Activated naive CD8-positive, alpha-beta T cell treated with anti-CD3 and anti-CD28 coated beads, Interleukin-2, amount 50 U/mL, for 24 hours (primary cell): ENCODE measurements around the gene CABP5.

Experiments used
- ATAC-seq: fragments of 150-1000 bp; cut with Tn5 transposase; one replicate; pipeline ENCODE4 v1.10.0; 2021
- DNase-seq: peaks from one replicate; pipeline ENCODE4 v3.0.0; 2021
- H3K27ac Mint-ChIP-seq: one replicate; pipeline ENCODE4 v1.8.0; 2021; ENCODE audit warnings: mild to moderate bottlenecking, mixed read lengths
- H3K27me3 Mint-ChIP-seq: one replicate; pipeline ENCODE4 v1.8.0; 2021; ENCODE audit warnings: mixed read lengths
- H3K36me3 Mint-ChIP-seq: one replicate; pipeline ENCODE4 v1.8.0; 2021; ENCODE audit warnings: low read depth, mixed read lengths
- H3K4me1 Mint-ChIP-seq: one replicate; pipeline ENCODE4 v1.8.0; 2021; ENCODE audit warnings: mixed read lengths
- H3K4me3 Mint-ChIP-seq: one replicate; pipeline ENCODE4 v1.8.0; 2021; ENCODE audit warnings: mild to moderate bottlenecking, moderate library complexity, mixed read lengths
- H3K9me3 Mint-ChIP-seq: one replicate; pipeline ENCODE4 v1.8.0; 2021; ENCODE audit warnings: mixed read lengths

CABP5 gene

GRCh38 chr19:48053076-48053475 lies 9.2 kb upstream of the CABP5 start:
- Mint-ChIP-seq H3K4me1 (no peaks in the 10 kb centered on the region), H3K4me3 (no peak overlapping the region), H3K36me3 (no peaks in the 10 kb centered on the region), H3K27me3 (peaks cover 7% of the 10 kb centered on the region), H3K27ac (no peak overlapping the region), H3K9me3 (peaks cover 7% of the 10 kb centered on the region)
- ATAC-seq (no peak), DNase-seq (no peak)

GRCh38 chr19:48051335-48052033 lies 7.6 kb upstream of the CABP5 start:
- Mint-ChIP-seq H3K27me3 (peaks cover 8% of the 10 kb centered on the region), H3K9me3 (peaks cover 7% of the 10 kb centered on the region), H3K4me3 (no peak overlapping the region), H3K36me3 (no peaks in the 10 kb centered on the region), H3K27ac (no peak overlapping the region), H3K4me1 (no peaks in the 10 kb centered on the region)
- DNase-seq (no peak), ATAC-seq (no peak)

- H3K4me3 Mint-ChIP-seq: no peak overlapping the region
Measured at GRCh38 chr19:48044561-48044960, 682 bp upstream of the CABP5 start.

GRCh38 chr19:48041877-48042580 lies 1.9 kb downstream of the CABP5 start:
- Mint-ChIP-seq H3K27me3 (peaks cover 37% of the 10 kb centered on the region), H3K4me1 (no peaks in the 10 kb centered on the region), H3K9me3 (no peaks in the 10 kb centered on the region), H3K4me3 (no peak overlapping the region), H3K36me3 (no peaks in the 10 kb centered on the region), H3K27ac (no peak overlapping the region)
- ATAC-seq (no peak), DNase-seq (no peak)

More at GRCh38 chr19:48044561-48044960, 682 bp upstream of the CABP5 start:
- H3K27me3 Mint-ChIP-seq: peaks cover 36% of the 10 kb centered on the region
- no peak overlapping the region for H3K27ac Mint-ChIP-seq
- H3K36me3 Mint-ChIP-seq: no peaks in the 10 kb centered on the region
- no peaks in the 10 kb centered on the region for H3K4me1 Mint-ChIP-seq
- ATAC-seq (no peak), DNase-seq (no peak)
- H3K9me3 Mint-ChIP-seq: no peaks in the 10 kb centered on the region

GRCh38 chr19:48036765-48037164 lies 7.1 kb downstream of the CABP5 start:
- Mint-ChIP-seq H3K27ac (no peak overlapping the region), H3K36me3 (no peaks in the 10 kb centered on the region), H3K27me3 (peaks cover 29% of the 10 kb centered on the region), H3K4me1 (no peaks in the 10 kb centered on the region), H3K9me3 (peaks cover 5% of the 10 kb centered on the region), H3K4me3 (no peak overlapping the region)
- ATAC-seq (no peak), DNase-seq (no peak)

- Mint-ChIP-seq H3K4me3 (no peak overlapping the region), H3K27me3 (peaks cover 14% of the 10 kb centered on the region), H3K27ac (no peak overlapping the region), H3K36me3 (no peaks in the 10 kb centered on the region), H3K9me3 (peaks cover 5% of the 10 kb centered on the region), H3K4me1 (no peaks in the 10 kb centered on the region)
- no peak for DNase-seq
- ATAC-seq: no peak
Measured at GRCh38 chr19:48033604-48034003, 10.3 kb downstream of the CABP5 start.

GRCh38 chr19:48030073-48030472 lies 13.8 kb downstream of the CABP5 start:
- ATAC-seq: no peak
- peaks cover 25% of the 10 kb centered on the region for H3K27me3 Mint-ChIP-seq
- H3K9me3 Mint-ChIP-seq: no peaks in the 10 kb centered on the region
- no peaks in the 10 kb centered on the region for H3K4me1 Mint-ChIP-seq
- H3K36me3 Mint-ChIP-seq: no peaks in the 10 kb centered on the region
- H3K27ac Mint-ChIP-seq: no peak overlapping the region
- H3K4me3 Mint-ChIP-seq: no peak overlapping the region
- DNase-seq: no peak

GRCh38 chr19:48029431-48029830 lies 14.4 kb downstream of the CABP5 start:
- DNase-seq: no peak
- Mint-ChIP-seq H3K27me3 (peaks cover 22% of the 10 kb centered on the region), H3K9me3 (no peaks in the 10 kb centered on the region), H3K4me1 (no peaks in the 10 kb centered on the region), H3K36me3 (no peaks in the 10 kb centered on the region), H3K27ac (no peak overlapping the region), H3K4me3 (no peak overlapping the region)
- no peak for ATAC-seq

GRCh38 chr19:48025480-48025879 lies 18.4 kb downstream of the CABP5 start:
- H3K27me3 Mint-ChIP-seq: peaks cover 38% of the 10 kb centered on the region
- no peak for ATAC-seq
- no peak overlapping the region for H3K27ac Mint-ChIP-seq
- no peak overlapping the region for H3K4me3 Mint-ChIP-seq
- H3K9me3 Mint-ChIP-seq: no peaks in the 10 kb centered on the region
- no peaks in the 10 kb centered on the region for H3K4me1 Mint-ChIP-seq
- no peaks in the 10 kb centered on the region for H3K36me3 Mint-ChIP-seq
- DNase-seq: no peak

GRCh38 chr19:48023518-48023917 lies 20.4 kb downstream of the CABP5 start:
- no peaks in the 10 kb centered on the region for H3K36me3 Mint-ChIP-seq
- ATAC-seq: no peak

GRCh38 chr19:48023011-48023410 lies 20.9 kb downstream of the CABP5 start:
- ATAC-seq (no peak), DNase-seq (no peak)
- H3K9me3 Mint-ChIP-seq: no peaks in the 10 kb centered on the region
- no peak overlapping the region for H3K4me3 Mint-ChIP-seq
- H3K27ac Mint-ChIP-seq: no peak overlapping the region
- H3K36me3 Mint-ChIP-seq: no peaks in the 10 kb centered on the region
- no peaks in the 10 kb centered on the region for H3K4me1 Mint-ChIP-seq
- H3K27me3 Mint-ChIP-seq: peaks cover 37% of the 10 kb centered on the region

More at GRCh38 chr19:48023518-48023917, 20.4 kb downstream of the CABP5 start:
- Mint-ChIP-seq H3K27me3 (peaks cover 39% of the 10 kb centered on the region), H3K27ac (no peak overlapping the region), H3K9me3 (no peaks in the 10 kb centered on the region), H3K4me3 (no peak overlapping the region), H3K4me1 (no peaks in the 10 kb centered on the region)
- no peak for DNase-seq

GRCh38 chr19:48020686-48021085 lies 23.2 kb downstream of the CABP5 start:
- ATAC-seq (no peak), DNase-seq (no peak)
- Mint-ChIP-seq H3K27me3 (peaks cover 34% of the 10 kb centered on the region), H3K9me3 (no peaks in the 10 kb centered on the region), H3K27ac (no peak overlapping the region), H3K36me3 (no peaks in the 10 kb centered on the region), H3K4me3 (no peak overlapping the region), H3K4me1 (no peaks in the 10 kb centered on the region)

GRCh38 chr19:48010932-48011758 lies 32.7 kb downstream of the CABP5 start:
- Mint-ChIP-seq H3K27me3 (peaks cover 11% of the 10 kb centered on the region), H3K9me3 (peaks cover 6% of the 10 kb centered on the region), H3K4me1 (no peaks in the 10 kb centered on the region), H3K36me3 (no peaks in the 10 kb centered on the region), H3K4me3 (no peak overlapping the region), H3K27ac (no peak overlapping the region)
- no peak for DNase-seq
- ATAC-seq: no peak

GRCh38 chr19:48006762-48007161 lies 37.1 kb downstream of the CABP5 start:
- no peak for ATAC-seq
- Mint-ChIP-seq H3K4me3 (no peak overlapping the region), H3K9me3 (peaks cover 6% of the 10 kb centered on the region), H3K4me1 (no peaks in the 10 kb centered on the region), H3K27ac (no peak overlapping the region), H3K36me3 (no peaks in the 10 kb centered on the region), H3K27me3 (peaks cover 17% of the 10 kb centered on the region)
- peak; percentile 8 for DNase-seq

GRCh38 chr19:48004236-48004635 lies 39.6 kb downstream of the CABP5 start:
- Mint-ChIP-seq H3K4me1 (no peaks in the 10 kb centered on the region), H3K27ac (no peak overlapping the region), H3K9me3 (peaks cover 6% of the 10 kb centered on the region), H3K36me3 (no peaks in the 10 kb centered on the region), H3K27me3 (peaks cover 19% of the 10 kb centered on the region), H3K4me3 (no peak overlapping the region)
- DNase-seq: no peak
- ATAC-seq: no peak
